ENCODE measurements around the gene CEP104.

- TF ChIP-seq CTCF (IDR thresholded peaks at IDR 0.05): no peak
- TF ChIP-seq FOSL2 (IDR thresholded peaks at IDR 0.05): no peak
- no peak for TF ChIP-seq FOSL2 (CRISPR knock-in tag; IDR thresholded peaks at IDR 0.05)
- TF ChIP-seq POLR2A (IDR thresholded peaks at IDR 0.05; ENCODE audit: low read length): no peak
- no peak for TF ChIP-seq NR3C1 (IDR thresholded peaks at IDR 0.05)
- no peak for TF ChIP-seq REST (IDR thresholded peaks at IDR 0.05)
- no peak for TF ChIP-seq MAX (IDR thresholded peaks at IDR 0.05)
- TF ChIP-seq EP300 (IDR thresholded peaks at IDR 0.05): no peak
- no peak for TF ChIP-seq ZFP36 (IDR thresholded peaks at IDR 0.05; ENCODE audit: borderline replicate concordance, partially characterized antibody)
- TF ChIP-seq JUN (IDR thresholded peaks at IDR 0.05): no peak
These were observed 94.7 kb downstream of the CEP104 start for GRCh38 chr1:3762151-3762872.
